Nephron progenitor cell (in vitro differentiated cells): ENCODE data around the gene TTLL11.

ENCODE experiments used
- DNase-seq: peaks from one replicate; pipeline ENCODE4 v3.0.0; 2021
- H3K27ac Mint-ChIP-seq: 2 replicates; pipeline ENCODE4 v1.8.0; 2021; ENCODE audit warnings: mild to moderate bottlenecking, moderate library complexity, mixed read lengths
- H3K27me3 Mint-ChIP-seq: 2 replicates; pipeline ENCODE4 v1.8.0; 2021; ENCODE audit warnings: mild to moderate bottlenecking, low read depth, mixed read lengths; ENCODE audit not compliant: poor library complexity
- H3K36me3 Mint-ChIP-seq: 2 replicates; pipeline ENCODE4 v1.8.0; 2021; ENCODE audit warnings: low read depth, mixed read lengths
- H3K4me1 Mint-ChIP-seq: 2 replicates; pipeline ENCODE4 v1.8.0; 2021; ENCODE audit warnings: mixed read lengths
- H3K4me3 Mint-ChIP-seq: 2 replicates; pipeline ENCODE4 v1.8.0; 2021; ENCODE audit warnings: mild to moderate bottlenecking, moderate library complexity, mixed read lengths
- H3K9me3 Mint-ChIP-seq: 2 replicates; pipeline ENCODE4 v1.8.0; 2021; ENCODE audit warnings: mild to moderate bottlenecking, moderate library complexity, mixed read lengths
- TF ChIP-seq, protein P1 (sequence below): fragments of 200-600 bp; sonication (generic); IDR thresholded peaks from 2 replicates; pipeline ENCODE4 v1.5.0; 2021; ENCODE audit warnings: antibody characterized with exemption

Gene TTLL11

DNA sequence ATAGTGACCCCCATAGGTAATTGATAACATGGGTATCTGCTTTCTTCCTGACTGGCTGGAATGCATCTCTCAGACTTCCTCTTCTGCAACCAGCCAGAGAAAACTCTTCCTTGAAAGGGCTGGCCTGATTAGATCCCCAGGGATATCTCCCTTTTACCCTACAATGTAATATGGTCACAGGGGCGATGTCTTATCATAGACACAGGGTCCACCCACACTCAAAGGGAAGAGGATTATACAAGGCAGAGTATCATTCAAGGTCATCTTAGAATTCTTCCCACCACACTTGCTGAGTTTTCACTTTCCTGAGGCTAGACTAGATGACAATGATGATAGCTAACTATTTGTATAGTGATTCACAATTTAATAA is 33.2 kb downstream of the TTLL11 start:
- H3K27me3 Mint-ChIP-seq, result peaks cover 37% of the 10 kb centered on the region
- no peak overlapping the region for H3K27ac Mint-ChIP-seq
- no peak overlapping the region for H3K4me3 Mint-ChIP-seq
- DNase-seq, result no peak
- H3K36me3 Mint-ChIP-seq, result no peaks in the 10 kb centered on the region
- H3K9me3 Mint-ChIP-seq, result no peaks in the 10 kb centered on the region
- no peaks in the 10 kb centered on the region for H3K4me1 Mint-ChIP-seq
- TF ChIP-seq, protein P1, sequence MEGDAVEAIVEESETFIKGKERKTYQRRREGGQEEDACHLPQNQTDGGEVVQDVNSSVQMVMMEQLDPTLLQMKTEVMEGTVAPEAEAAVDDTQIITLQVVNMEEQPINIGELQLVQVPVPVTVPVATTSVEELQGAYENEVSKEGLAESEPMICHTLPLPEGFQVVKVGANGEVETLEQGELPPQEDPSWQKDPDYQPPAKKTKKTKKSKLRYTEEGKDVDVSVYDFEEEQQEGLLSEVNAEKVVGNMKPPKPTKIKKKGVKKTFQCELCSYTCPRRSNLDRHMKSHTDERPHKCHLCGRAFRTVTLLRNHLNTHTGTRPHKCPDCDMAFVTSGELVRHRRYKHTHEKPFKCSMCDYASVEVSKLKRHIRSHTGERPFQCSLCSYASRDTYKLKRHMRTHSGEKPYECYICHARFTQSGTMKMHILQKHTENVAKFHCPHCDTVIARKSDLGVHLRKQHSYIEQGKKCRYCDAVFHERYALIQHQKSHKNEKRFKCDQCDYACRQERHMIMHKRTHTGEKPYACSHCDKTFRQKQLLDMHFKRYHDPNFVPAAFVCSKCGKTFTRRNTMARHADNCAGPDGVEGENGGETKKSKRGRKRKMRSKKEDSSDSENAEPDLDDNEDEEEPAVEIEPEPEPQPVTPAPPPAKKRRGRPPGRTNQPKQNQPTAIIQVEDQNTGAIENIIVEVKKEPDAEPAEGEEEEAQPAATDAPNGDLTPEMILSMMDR, result no peak

DNA sequence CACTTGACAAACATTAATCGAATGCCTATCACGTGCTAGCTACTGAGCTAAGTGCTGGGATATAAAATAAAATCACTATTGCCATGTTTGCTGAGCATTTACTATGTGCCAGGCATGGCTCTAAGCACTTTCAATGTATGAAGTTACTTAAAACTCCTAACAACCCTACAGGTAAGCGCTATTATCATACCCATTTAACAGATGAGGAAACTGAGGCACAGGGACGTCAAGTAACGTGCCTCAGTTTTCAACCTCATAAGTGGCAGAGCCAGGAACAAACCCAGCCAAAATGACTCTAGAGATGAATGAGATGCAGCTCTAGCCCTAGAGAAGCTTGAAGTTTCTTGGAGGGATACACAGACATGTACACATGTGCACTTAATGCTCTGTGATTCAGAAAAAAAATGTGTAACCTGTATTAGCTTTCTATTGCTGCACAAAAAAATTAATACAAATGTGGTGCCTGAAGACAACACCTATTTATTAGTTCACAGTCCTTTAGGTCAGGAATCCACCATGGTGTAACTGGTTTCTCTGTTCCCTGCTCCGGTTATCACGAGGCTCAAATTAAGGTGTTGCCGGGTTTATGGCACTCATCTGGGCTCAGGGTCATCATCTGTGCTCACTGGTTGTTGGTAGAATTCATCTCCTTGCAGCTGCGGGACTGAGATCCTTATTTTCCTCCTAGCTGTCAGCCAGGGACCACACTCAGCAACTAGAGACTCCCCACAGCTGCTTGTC is 33.7 kb downstream of the TTLL11 start:
- TF ChIP-seq, protein P1, result no peak
- Mint-ChIP-seq H3K27me3 (peaks cover 37% of the 10 kb centered on the region), H3K9me3 (no peaks in the 10 kb centered on the region), H3K36me3 (no peaks in the 10 kb centered on the region), H3K4me3 (no peak overlapping the region), H3K4me1 (no peaks in the 10 kb centered on the region), H3K27ac (no peak overlapping the region)
- no peak for DNase-seq

DNA sequence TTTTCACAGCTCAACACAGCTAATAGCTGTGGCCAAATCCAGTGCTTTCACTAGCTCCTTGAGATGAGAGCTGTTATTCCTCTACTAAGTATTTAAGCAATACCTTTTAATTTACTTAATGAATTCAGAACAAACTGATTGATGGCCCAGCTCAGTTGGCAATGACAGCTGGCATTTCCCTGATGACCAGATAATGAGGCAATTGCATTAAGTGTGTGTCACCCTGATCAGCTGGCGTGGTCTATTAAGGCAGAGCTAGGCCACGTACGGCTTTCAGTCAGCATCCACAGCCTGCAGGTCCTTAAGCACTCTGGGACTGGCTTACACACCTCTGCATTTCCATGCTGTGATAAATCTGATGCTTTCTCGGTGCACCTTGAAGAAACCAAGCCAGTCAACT is 34.4 kb downstream of the TTLL11 start:
- no peak overlapping the region for H3K27ac Mint-ChIP-seq
- no peaks in the 10 kb centered on the region for H3K4me1 Mint-ChIP-seq
- peaks cover 37% of the 10 kb centered on the region for H3K27me3 Mint-ChIP-seq
- H3K4me3 Mint-ChIP-seq, result no peak overlapping the region
- TF ChIP-seq, protein P1, result no peak
- H3K9me3 Mint-ChIP-seq, result no peaks in the 10 kb centered on the region
- no peak for DNase-seq
- no peaks in the 10 kb centered on the region for H3K36me3 Mint-ChIP-seq

DNA sequence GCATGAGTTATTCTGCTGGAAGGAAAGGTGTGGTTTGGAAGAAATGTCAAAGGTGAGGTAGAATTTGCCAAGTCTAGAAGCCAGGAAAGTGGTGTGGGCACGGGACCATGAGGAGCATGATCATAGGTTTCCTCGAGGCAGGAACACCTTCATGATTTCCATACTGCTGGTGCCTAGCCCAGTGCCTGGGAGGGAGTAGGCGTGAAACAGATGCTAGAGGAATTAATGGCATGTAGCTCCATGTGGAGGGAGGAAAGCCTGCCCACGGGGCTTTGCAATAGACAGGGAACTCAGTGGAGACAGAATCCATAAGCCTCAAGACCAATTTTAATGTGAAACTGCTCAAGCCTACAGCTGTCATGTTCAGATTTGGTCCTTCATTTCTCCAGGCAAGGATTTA is 35.1 kb downstream of the TTLL11 start:
- H3K27ac Mint-ChIP-seq, result no peak overlapping the region
- peaks cover 4% of the 10 kb centered on the region for H3K4me1 Mint-ChIP-seq
- no peak for DNase-seq
- no peaks in the 10 kb centered on the region for H3K9me3 Mint-ChIP-seq
- H3K36me3 Mint-ChIP-seq, result no peaks in the 10 kb centered on the region
- H3K4me3 Mint-ChIP-seq, result no peak overlapping the region
- peaks cover 33% of the 10 kb centered on the region for H3K27me3 Mint-ChIP-seq
- TF ChIP-seq, protein P1, result no peak

DNA sequence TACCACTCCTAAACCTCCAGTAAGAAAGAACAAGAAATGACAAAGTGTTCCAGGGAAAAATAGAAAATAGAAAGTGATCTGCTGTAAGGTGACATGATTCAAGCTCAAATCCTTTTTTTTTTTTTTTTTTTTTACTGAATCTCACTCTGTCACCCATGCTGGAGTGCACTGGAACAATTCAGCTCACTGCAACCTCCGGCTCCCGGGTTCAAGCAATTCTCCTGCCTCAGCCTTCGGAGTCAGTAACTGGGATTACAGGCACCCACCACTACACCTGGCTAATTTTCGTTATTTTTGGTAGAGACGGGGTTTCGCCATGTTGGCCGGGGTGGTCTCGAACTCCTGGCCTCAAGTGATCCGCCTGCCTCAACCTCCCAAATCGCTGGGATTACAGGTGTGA is 35.9 kb downstream of the TTLL11 start:
- Mint-ChIP-seq H3K27ac (no peak overlapping the region), H3K9me3 (no peaks in the 10 kb centered on the region), H3K4me1 (peaks cover 6% of the 10 kb centered on the region), H3K4me3 (no peak overlapping the region), H3K36me3 (no peaks in the 10 kb centered on the region), H3K27me3 (peaks cover 27% of the 10 kb centered on the region)
- no peak for DNase-seq
- TF ChIP-seq, protein P1, result no peak

DNA sequence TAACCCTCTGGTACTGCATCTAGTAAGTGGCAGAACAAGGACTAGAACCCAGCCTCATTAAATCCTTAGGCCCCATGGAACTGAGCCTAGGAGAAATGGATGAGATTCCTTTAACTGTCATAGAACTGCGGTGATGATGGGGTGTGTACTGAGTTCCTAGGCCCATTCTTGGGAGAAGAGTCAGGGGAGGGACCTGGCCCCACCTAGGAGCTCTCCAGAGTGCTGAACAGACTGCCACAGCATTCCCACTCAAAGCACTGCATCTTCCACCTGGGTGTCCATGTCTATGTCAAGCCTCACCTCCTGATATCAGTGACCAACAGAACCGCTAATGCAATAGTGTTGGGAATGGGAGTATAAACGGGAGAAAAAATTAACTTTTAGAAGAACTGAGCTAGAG is 36.6 kb downstream of the TTLL11 start:
- Mint-ChIP-seq H3K4me1 (peaks cover 6% of the 10 kb centered on the region), H3K36me3 (no peaks in the 10 kb centered on the region), H3K9me3 (no peaks in the 10 kb centered on the region), H3K27ac (no peak overlapping the region), H3K4me3 (no peak overlapping the region), H3K27me3 (peaks cover 24% of the 10 kb centered on the region)
- peak; percentile 73 for DNase-seq
- TF ChIP-seq, protein P1, result no peak
